HG03575 (cell line): ENCODE results near the gene IARS2.
"Not testable (repeated sequence)": the region's sequence is repeated elsewhere in the genome, so short reads cannot be mapped to it uniquely, and the experiment has no call there.

ENCODE experiments used
- ATAC-seq: cut with Tn5 transposase; IDR thresholded peaks from one replicate; pipeline ENCODE4 v1.9.1; 2021; ENCODE audit not compliant: unreplicated experiment, insufficient number of reproducible peaks, low FRiP score; ENCODE audit errors: extremely low read depth

Gene IARS2

DNA sequence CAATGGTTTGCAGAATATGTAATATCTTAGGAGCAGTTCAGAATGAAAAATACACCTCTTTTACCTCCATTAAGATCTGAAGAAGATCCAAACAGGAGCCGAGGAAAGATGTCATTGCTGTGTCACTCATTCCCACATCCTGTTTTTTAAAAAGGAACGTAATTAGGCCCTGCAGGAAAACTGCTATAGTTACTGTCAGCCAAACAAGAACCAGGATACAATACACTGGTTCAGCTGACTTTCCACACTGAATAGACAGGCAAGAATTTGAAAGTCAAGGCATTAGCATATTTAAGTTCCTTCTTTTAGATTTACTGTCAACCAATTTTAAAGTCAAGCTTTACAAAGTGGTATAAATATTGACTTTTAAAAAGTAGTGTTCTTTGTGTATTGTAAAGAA lies 63.8 kb downstream of the IARS2 start:
- ATAC-seq, result no peak

- not testable (repeated sequence) for ATAC-seq
Observed at GRCh38 chr1:220158530-220158929, 64.6 kb downstream of the IARS2 start.

DNA sequence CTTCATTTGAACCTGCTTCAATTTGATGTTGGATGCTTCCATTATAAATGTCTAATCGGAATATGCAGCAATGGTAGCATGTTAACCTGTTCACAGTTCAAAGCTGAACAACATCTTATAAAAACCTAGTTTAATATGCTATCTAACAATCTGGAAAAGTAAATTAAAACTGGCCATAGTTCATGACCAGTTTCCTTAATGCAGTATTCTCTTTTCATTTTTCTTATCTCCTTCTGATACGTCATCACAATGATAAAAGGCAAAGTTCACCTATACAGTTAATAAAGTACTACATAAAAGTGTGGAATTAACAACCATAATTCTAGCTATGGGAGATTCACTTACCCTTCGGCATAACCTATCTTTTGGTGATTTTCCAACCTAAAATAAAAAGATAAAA lies 65.1 kb downstream of the IARS2 start:
- ATAC-seq, result no peak

DNA sequence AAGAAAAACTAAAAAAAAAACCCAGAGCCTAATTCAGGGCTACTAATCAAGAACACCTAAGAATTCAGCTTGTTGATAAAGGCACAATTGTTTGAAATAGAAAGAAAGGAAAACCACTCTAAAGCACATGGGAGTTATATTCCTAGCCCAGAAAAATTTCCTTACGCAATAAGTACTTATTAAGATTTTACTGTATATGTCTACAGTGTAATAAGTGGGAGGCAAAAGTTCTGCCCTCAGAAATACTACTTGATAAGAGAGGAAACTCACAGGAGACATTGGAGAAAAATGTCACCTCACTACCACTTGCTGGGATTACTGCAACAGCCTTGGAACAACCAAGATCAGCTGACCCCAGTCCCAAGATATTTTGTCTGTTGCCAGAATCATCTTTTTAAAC lies 66.1 kb downstream of the IARS2 start:
- no peak for ATAC-seq

DNA sequence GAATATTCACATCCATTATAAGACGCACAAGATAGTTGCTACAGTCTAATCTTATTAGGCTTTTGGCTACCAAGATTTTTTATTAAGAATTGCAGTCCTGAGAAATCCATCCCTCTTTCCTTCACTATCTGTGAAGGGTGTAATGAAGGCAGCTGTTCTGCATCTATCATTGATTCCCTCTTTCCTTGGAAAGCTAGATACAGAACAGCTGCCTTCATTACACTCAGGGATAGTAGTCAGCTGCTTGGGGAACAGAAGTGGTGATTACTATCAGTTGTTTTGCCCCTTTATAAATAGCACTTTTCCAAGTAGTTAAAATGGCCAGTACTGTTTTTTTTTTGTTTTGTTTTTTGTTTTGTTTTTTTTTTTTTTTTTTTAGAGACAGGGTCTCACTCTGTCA lies 70.2 kb downstream of the IARS2 start:
- no peak for ATAC-seq

GRCh38 chr1:220164517-220164916 lies 70.6 kb downstream of the IARS2 start:
- ATAC-seq, result no peak

- ATAC-seq, result no peak
Observed at GRCh38 chr1:220166853-220167252, 72.9 kb downstream of the IARS2 start.

GRCh38 chr1:220169887-220170286 lies 76.0 kb downstream of the IARS2 start:
- not testable (repeated sequence) for ATAC-seq

DNA sequence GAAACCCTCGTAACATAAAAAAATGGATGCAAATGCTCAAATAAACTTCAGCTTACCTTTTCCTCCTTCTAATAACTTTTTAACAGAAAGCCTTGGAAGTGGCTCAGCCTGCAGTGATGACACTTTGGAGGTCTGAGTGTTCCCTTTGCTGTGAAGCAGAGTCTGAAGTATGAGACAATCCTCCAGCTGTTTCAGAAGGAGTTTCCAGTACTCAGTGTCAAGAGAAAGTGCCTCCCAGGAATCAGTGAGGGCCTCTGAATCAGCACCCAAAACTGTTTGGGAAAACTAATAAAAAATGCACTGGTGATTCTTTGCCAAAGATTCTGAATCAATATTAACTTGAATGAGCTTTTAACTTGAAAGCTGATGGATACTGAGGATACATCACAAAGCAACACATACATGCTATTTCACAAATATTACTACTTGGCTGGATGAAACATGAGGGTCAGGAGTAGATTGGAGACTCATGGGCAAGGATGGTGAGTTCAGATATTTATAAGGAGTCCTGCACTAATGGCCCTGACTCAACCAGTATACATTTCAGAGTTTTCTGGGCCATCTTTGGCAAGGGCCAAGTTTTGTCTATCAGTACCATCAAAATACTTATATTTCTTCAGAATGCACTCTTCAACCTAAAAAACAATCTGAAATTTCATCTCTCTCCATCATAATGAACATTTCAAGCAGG lies 77.0 kb downstream of the IARS2 start:
- no peak for ATAC-seq

GRCh38 chr1:220176540-220176939 lies 82.6 kb downstream of the IARS2 start:
- no peak for ATAC-seq

DNA sequence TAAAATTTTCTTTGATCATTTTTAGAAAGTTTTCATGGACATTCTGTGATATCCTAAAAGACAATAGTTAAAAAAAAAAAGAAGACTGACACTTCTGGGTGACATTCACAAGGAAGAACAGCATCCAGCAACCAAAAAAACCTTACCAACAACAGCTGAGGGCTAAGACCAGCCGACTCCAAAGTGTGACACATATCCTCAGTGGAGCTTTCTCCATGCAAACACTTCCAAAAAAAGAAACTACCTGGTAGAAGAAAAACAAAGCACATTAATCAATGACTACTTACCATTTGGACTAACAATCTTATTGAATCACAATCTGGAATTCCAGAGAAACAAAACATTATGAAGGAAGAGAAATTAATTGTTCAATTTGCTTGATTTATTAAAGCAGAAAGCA lies 88.2 kb downstream of the IARS2 start:
- ATAC-seq, result no peak

DNA sequence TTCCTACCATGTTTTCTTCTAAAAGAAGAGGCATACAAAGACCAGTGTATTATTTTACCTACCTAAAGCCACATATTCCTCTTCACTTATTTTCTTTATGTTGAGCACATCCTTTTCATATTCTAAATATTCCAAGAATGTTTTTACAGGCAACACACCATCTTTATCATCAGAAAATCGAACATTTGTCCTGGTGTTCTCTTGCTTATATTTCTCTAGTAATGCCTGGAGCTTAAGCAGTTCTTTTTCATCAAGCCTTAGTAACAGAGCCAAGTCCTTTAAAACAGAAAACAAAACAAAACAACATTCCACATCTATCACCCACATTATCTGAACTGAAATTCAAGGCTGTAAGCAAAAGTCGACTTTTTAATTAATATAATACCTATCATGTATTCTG lies 88.7 kb downstream of the IARS2 start:
- no peak for ATAC-seq

GRCh38 chr1:220184506-220184905 lies 90.6 kb downstream of the IARS2 start:
- ATAC-seq, result no peak

- no peak for ATAC-seq
Observed at GRCh38 chr1:220186752-220187151, 92.8 kb downstream of the IARS2 start.

DNA sequence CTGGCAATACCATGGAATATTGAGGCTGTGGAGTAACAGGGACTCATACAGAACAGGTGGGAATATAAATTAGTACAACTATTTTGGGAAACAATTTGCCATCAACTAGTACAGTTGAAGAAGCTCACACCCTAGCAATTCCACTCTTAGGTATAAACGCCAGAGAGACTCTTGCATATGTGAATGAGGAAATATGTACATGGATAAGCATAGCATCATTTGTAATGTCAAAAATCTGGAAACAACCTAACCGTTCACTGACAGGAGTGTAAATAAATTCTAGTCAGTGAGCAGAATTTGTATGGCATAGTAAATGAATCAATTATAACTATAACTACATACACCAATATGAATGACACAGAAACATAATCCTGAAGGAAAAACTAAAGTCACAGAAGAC lies 94.6 kb downstream of the IARS2 start:
- no peak for ATAC-seq

- ATAC-seq, result no peak
Observed at GRCh38 chr1:220189750-220190347, 95.9 kb downstream of the IARS2 start.

- ATAC-seq, result no peak
Observed at GRCh38 chr1:220195701-220196100, 101.8 kb downstream of the IARS2 start.
